GM19468 (cell line): ENCODE data around the gene NECTIN2.
A peak's percentile ranks its signal among the peaks of the same experiment; 100 is the strongest.

Source experiments
- ATAC-seq: cut with Tn5 transposase; IDR thresholded peaks from one replicate; pipeline ENCODE4 v1.9.1; 2021; ENCODE audit warnings: mild to moderate bottlenecking, moderate library complexity, moderate number of reproducible peaks; ENCODE audit not compliant: unreplicated experiment; ENCODE audit errors: extremely low read depth

The NECTIN2 gene

DNA sequence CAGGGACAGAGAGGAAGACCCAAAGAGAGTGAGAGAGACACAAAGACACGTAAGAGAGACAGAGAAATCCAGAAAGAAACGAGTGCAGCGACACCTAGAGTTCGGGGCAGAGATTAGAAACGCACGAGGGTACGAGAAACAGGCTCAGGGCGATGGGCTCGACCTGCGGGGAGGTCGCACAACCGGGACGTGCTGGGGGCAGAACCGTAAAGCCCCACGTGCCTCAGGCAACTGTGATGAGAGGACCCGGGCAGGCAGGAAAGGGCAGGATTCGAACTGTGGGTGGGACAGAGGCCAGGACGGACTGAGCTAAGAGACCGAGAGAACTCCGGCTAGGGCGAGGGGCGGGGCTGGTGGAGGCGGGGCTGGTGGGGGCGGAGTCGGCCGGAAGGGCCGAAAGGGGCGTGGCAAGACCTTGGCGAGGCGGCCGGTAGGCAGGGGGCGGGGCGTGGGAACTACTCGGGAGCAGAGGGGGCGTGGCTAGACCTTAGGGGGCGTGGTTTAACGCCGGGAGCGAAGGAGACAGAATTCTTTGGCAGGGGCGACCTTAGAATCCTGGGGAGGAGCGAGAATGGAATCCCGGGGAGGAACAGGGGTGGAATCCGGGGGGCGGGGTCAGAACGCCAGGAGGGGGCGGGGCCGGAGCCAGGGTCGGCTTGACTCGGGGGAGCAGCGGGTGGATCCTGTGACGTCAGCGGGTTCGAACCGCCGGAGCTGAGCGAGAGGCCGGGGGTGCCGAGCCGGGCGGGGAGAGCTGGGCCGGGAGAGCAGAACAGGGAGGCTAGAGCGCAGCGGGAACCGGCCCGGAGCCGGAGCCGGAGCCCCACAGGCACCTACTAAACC is at the start of gene NECTIN2:
Gene NECTIN2, plus strand, starts transcription at position 686 of the 843 bp plus-strand sequence. CDS start 229 bp downstream, outside the sequence.
- no peak for ATAC-seq

- ATAC-seq, result no peak
These were observed 49.4 kb upstream of the NECTIN2 start for GRCh38 chr19:44796701-44797115.

- no peak for ATAC-seq
These were observed 46.3 kb upstream of the NECTIN2 start for GRCh38 chr19:44799627-44800346.

GRCh38 chr19:44800461-44800860 is 45.6 kb upstream of the NECTIN2 start:
- ATAC-seq, result peak; percentile 68

DNA sequence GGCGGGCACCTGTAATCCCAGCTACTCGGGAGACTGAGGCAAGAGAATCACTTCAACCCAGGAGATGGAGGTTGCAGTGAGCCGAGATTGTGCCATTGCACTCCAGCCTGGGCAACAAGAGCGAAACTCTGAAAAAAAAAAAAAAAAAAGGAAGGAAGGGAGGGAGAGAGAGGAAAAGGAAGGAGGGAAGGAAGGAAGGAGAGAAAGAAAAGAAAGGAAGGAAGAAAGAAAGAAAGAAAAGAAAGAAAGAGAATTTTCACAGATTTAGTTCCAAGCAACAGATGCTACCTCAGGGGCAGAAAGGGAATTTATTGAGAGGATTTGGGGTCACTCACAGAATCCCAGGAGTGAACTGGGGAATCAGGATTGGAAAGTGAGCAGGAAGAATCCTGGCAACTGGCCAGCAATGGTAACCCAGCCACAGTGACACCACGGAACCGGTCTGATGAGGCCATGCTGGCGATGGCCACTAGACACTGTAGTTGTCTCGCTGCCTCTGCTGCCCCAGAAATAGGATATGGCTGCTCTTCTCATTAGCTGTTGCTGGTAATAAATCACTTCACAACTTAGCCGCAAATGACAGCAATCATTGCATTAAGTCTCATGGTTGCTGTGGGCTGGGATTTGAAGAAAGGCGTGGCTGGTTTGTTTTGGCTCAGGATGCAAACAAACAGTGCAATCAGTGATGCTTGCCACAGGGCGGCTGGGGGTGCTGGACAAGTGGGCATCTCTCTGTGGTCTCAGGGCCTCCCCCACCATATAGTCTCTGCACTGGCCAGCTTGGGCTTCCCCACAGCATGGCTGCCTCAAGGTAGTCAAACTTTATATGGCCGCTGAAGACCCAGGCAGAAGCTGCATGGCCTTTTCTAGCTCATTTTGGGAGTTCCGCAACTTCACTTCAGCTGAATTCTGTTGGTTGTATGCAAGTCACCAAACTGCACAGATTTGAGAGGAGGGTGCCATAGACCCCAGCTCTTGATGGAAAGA is 42.4 kb upstream of the NECTIN2 start:
- ATAC-seq, result no peak

GRCh38 chr19:44806291-44806690 is 39.8 kb upstream of the NECTIN2 start:
- no peak for ATAC-seq

DNA sequence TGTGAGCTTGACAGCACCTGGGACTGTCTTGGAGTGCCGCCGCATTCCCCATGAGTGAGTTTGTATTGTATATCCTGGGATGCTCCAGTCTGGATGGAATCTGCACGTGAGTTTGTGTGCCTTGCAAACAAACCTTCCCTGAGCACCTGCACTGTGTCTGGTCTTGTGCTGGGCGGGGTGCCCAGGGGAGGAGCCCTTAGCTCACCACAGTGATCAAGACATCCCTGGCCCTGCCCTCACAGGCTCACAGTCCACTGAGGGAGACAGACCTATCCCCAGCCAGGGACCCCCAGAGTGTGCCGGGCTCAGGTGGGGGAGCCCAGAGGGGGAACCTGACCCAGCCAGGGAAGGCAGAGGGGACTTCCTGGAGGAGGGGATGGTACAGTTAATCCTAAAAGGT is 38.9 kb upstream of the NECTIN2 start:
- ATAC-seq, result no peak

- ATAC-seq, result no peak
These were observed 38.2 kb upstream of the NECTIN2 start for GRCh38 chr19:44807652-44808462.

DNA sequence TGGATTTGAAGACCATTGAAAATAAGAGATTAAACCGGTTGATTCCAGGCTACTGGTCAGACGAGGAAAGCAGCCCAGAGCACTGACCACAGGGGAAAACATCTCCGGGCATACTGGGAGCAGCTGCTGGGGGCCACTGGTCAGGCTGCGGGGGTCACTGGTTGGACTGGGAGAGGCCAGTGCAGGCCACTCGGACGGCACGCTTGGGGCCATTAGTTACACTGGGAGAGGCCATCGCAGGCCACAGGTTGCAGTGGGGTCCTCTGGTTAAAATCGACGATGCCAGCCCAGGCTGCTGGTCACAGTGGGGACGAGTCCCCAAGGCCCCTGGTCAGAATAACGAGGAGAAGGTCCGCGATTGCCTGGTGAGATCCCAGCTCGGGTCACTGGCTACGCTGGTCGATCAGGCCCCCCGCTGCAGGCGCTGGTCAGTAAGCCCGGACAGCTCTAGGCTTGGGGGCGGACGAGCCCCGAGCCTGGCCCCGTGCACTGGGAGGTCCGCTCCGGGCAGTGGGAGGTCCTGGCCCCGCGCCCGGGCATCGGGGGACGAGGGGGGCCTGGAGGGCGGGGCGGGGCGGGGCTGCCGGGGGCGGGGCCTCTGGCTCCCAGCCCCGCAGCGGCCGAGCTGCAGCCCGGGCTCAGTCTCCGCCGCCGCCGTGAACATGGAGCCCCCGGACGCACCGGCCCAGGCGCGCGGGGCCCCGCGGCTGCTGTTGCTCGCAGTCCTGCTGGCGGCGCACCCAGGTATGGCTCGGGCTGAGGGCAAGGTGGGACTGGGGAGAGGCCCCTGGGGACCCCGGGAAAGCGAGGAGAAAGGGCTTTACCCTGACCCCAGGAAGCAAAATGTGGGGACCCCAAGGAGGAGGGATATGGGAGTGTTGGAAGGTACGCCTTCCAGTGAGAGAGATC is 37.4 kb upstream of the NECTIN2 start, which contains the start of gene BCAM:
Gene BCAM, plus strand, starts transcription at position 641 of the 909 bp plus-strand sequence. Its CDS starts 22 bp downstream, at position 663.
- no peak for ATAC-seq

GRCh38 chr19:44809577-44810233 is 36.4 kb upstream of the NECTIN2 start:
- no peak for ATAC-seq

GRCh38 chr19:44810234-44811121 is 35.6 kb upstream of the NECTIN2 start:
- ATAC-seq, result no peak

- no peak for ATAC-seq
These were observed 35.0 kb upstream of the NECTIN2 start for GRCh38 chr19:44811122-44811419.

GRCh38 chr19:44812142-44812718 is 33.9 kb upstream of the NECTIN2 start:
- no peak for ATAC-seq

DNA sequence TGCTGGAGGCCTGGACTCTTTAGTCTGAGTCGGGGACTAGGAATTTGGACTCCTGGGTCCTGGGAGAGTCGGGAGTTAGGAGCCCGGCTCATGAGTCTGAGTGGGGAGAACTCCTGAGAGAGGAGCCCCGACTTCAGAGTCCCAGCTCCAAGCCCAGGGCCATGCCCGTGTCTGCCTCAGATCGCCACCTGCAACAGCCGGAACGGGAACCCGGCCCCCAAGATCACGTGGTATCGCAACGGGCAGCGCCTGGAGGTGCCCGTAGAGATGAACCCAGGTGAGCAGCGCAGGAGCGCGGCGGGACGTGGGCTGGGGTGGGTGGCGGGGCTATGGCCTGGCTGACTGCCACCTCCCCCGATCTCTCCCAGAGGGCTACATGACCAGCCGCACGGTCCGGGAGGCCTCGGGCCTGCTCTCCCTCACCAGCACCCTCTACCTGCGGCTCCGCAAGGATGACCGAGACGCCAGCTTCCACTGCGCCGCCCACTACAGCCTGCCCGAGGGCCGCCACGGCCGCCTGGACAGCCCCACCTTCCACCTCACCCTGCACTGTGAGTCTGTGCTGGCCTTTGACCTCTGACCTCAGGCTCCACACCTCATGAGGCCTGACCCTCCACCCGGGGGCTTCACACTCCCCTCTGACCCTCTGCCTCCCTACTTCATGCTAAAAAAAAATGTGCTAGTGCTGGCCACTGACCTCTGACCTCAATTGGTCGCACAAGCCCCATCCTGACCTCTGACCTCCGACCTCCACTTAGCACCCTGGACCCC is 32.8 kb upstream of the NECTIN2 start:
- no peak for ATAC-seq

DNA sequence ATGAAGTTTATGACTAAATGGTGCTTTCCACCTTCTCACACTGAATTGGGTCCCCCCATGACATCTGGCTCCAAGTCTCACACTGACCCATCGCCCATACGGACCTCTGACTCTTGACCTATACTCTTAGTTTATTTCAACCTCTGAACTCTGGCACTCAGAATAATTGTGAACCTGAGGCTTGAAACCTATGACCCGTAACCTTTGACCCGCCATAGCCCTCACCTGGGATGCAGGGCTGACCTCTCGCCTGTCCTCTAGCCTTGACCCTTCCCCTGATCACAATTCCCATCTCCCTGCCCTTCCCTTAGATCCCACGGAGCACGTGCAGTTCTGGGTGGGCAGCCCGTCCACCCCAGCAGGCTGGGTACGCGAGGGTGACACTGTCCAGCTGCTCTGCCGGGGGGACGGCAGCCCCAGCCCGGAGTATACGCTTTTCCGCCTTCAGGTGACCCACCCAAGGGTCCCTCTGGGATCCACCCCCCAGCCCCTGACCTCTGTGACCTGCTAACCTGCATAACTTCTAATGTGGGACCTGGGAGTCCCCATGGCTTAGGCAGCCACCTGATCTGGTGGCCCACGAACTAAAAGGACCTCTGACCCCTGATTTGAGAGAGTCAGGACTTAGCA is 32.1 kb upstream of the NECTIN2 start:
- ATAC-seq, result no peak
